NCI-H460 (cell line): ENCODE data around the gene SMTN. TPM values are rescaled to one million over a fixed set of nuclear protein-coding genes. Genes with fewer than 3 reads are reported as not detected.
"Not testable (repeated sequence)": the region's sequence is repeated elsewhere in the genome, so short reads cannot be mapped to it uniquely, and the experiment has no call there.

Experiments
- DNase-seq: peaks from one replicate; pipeline ENCODE4 v3.0.0-alpha.2; 2016; ENCODE audit warnings: low read depth; ENCODE audit errors: extremely low read depth
- total RNA-seq: library from RNA; depleted of rRNA; stranded (reverse); fragments of >200 nt; shearing (Covaris generic); gene quantifications from 2 replicates; pipeline ENCODE4 v1.2.3, GENCODE V29; 2014

SMTN gene
- total RNA-seq, 1 experiment from 2014 or later, result 8.5 TPM

DNA sequence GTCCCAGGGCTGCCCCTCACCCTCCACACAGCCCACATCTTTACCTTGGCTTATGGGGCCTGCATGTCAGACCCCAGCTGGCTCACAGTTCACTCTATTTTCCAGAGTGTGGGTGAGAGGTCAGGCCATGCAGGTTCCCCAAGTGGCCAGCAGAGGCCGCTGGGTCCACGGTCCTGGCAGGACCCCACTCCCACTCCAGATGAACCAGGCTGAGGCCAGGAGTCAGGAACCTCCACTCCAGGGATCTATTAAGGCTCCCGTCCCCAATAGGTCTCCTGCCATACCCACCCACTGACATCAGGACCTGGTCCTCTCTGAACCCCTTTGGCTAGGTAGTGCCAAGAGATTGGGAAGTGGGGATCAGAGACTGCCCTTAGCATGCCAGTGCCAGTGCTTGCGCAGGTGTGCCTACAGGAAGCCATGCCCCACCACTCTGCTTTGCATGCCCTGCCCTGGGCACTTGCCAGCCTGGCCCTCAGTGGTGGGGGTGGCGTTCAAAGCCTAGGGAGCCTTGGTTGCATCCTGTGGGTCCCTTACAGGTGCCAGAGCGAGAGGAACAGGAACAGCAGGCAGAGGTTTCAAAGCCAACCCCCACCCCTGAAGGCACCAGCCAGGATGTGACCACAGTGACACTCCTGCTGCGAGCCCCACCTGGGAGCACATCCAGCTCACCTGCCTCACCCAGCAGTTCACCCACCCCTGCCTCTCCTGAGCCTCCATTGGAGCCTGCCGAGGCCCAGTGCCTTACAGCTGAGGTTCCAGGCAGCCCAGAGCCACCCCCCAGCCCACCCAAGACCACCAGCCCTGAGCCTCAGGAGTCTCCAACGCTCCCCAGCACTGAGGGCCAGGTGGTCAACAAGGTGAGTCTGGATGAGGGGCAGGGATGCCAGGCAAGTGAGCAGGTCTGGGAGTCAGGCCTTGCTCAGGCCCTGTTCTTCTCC lies 8.3 kb downstream of the SMTN start:
- DNase-seq, result no peak

DNA sequence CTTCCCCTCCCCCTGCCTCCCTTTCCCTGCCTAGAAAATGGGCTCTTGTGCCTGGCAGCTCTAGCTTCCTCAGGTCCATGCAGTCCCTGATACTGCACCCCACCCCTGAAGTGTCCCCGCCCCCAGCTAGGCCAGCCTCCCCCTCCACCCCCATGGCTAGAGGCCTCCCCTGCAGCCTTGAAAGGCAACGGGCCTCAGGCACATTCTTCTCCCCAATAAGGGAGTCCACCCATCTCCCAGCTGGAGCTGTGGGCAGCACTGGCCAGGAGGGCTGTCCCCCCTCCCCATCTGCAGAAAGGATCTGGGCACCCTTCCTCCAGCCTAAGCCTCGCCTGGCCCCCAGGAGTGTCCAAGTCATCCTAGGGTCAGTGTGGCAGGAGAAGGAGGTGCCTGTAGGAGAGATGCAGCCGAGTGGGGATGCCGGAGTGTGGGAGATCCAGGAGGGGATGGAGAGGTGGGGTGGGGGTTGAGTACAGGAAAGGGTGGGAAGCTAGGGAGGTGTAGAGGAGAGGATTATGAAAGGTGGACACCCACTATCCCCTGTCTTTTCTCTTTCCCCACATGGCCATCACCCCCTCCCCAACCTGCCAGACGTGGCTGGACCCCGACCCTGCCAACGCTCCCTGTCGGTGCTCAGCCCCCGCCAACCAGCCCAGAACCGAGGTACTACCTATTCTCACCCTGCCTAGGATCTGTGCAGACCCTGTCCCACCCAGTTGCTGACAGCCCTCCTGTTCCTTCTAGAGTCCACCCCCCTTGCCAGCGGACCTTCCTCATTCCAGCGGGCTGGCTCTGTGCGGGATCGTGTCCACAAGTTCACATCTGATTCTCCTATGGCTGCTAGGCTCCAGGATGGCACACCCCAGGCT lies 9.3 kb downstream of the SMTN start:
- no peak for DNase-seq

DNA sequence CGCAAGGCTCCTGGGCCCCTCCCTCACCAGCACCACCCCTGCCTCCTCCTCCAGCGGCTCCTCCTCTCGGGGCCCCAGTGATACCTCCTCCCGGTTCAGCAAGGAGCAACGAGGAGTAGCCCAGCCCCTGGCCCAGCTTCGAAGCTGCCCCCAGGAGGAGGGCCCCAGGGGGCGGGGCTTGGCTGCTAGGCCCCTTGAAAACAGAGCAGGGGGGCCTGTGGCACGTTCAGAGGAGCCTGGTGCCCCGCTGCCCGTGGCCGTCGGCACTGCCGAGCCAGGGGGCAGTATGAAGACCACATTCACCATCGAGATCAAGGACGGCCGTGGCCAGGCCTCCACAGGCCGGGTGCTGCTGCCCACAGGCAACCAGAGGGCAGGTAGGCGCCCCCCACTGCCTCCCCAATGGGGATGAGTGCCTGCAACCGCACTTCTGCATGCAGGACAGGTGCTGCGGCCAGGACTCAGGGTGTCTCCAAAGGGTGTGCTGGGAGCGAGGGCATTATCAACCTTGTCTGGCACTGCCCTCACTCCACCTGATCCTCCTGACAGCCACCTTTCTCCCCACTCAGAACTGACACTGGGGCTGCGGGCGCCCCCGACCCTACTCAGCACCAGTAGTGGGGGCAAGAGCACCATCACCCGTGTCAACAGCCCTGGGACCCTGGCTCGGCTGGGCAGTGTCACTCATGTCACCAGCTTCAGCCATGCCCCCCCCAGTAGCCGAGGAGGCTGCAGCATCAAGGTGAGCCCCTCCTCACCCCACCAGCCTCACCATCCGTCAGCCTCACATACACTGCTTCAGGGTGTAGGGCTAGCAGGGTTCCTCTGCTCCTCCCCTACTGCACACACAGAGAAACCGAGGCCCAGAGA lies 10.2 kb downstream of the SMTN start:
- no peak for DNase-seq

DNA sequence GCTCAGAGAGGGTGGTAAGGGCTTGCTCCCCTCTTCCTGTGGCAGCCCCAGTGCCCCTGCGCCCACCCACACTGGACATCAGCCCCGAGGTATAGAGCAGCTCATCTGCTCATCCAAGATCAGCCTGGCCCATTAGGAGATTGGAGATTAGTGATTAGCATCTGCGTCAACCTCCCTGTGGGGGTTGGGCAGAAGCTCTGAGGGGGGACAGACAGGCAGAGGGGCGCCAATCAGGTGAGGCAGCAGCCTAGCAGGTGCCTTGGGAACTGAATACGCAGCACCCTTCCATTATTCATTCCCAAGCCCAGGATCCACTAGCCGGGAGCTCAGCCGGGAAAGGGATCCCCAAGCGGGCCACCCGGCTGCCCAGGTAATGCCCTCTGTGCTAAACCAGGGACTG lies 11.0 kb downstream of the SMTN start:
- no peak for DNase-seq

DNA sequence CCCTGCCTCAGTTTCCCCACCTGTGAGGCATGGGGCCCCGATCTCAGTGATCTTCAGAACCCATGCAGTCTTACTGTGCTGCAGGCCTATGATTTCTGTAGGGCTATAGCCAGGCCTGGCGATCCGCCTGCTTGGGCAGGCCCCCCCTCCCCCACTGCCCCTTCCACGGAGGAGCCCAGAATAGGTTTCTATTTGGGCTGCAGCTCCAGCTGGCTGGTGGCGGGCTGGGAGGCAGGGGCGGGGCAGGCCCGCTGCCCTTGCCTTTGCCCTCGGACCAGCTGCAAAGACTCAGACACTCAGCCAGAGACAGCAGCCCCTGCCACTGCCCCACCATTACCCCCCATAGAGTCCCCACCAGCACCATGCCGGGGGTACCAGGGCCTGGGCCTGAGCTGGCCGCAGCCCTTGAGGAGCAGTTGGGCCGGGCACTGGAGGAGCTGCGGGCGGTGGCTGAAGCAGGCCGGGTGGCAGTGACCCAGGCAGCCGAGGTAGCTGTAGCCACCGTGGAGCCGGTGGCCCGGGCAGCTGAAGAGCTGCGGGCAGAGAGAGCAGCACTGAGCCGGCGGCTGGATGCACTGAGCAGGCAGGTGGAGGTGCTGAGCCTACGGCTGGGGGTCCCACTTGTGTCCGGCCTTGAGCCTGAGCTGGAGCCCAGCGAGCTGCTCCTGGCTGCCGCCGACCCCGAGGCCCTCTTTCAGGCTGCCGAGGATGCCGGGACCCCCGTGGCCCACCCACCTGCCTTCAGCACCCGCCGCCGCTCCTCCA lies 12.2 kb downstream of the SMTN start:
- no peak for DNase-seq

DNA sequence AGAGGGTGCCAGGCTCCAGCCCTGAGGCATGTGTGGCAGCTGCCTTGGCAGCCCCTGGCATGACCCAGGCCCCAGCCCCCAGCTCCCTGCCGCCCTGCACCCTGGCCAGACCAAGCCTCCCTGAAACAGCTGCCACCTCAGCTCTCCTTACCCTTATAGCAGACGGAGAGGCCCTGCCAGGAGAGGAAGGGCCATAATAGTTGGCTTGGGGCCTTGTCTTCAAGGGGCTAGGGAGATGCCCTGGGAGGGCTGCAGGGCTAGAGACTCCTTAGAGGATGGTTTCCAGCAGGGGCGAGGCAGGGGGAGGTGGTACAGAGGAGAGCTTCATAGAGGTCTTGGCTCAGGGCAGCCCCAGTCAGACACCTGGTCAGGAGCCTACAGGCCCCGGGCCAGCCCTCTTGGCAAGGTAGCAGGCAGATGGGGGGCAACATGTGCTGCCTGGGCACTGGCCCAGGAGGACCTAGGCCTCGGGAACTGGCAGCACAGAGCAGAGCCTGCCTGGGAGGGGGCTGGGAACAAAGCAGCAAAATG lies 13.0 kb downstream of the SMTN start:
- DNase-seq, result no peak

DNA sequence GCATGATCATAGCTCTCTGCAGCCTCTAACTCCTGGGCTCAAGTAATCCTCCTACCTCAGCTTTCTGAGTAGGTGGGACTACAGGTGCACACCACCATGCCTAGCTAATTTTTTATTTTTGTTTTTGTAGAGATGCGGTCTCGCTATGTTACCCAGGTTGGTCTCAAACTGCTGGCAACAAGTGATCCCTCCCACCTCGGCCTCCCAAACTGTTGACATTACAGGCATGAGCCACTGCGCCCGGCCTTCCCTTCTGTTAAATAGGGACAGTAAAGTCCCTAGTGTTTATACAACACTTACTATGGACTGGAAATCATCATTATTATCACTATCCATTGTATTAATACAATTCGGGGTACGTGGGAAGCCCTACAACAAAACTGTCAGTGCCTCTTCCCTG lies 13.6 kb downstream of the SMTN start:
- DNase-seq, result no peak

DNA sequence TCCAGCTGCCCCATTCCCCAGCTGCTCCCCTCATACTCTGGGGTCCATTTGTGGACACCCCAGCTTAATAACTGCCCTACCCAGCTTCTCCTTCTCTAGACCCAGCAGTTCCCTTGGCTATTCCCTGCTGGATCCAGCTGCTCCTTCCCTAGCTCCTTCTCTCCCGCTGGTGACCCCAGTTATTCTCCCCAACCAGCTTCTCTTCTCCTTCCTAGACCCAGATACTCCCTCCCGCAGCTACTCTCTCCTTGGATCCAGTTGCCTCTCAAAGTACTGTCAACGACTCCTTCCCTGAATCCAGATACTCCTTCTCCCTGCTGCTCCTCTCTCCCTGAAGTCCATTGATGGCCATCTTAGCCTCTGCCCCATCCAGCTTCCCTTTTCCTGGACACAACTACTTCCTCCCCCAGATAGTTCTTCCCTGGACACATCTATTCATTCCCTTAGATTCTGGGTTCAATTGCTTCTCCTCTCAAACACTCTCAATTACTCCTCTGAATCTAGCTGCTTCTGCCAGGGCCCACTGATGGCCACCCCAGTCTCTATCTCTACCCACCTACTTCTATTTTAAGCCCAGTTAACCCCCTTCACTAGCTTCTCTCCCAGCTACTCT lies 14.6 kb downstream of the SMTN start:
- no peak for DNase-seq

DNA sequence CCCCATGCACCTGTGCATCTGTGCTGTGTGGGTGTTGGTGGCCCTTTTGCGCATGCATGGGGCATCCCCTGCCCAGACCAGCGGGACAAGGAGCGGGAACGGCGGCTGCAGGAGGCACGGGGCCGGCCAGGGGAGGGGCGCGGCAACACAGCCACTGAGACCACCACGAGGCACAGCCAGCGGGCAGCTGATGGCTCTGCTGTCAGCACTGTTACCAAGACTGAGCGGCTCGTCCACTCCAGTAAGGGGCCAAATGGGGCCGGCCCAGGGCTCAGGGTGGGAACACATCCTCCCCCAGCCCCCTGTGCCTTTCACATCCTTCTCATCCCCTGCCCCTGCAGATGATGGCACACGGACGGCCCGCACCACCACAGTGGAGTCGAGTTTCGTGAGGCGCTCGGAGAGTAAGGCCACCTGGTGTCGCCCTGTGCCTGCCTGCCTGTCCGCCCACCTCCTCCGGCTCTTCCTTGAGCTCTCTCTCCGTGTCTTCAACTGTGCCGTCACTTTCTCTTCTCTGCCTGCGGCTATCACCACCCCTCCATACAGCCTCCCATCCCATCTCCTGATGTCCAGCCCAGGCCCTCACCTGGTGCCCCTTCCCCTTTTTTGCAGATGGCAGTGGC lies 15.7 kb downstream of the SMTN start:
- DNase-seq, result no peak

DNA sequence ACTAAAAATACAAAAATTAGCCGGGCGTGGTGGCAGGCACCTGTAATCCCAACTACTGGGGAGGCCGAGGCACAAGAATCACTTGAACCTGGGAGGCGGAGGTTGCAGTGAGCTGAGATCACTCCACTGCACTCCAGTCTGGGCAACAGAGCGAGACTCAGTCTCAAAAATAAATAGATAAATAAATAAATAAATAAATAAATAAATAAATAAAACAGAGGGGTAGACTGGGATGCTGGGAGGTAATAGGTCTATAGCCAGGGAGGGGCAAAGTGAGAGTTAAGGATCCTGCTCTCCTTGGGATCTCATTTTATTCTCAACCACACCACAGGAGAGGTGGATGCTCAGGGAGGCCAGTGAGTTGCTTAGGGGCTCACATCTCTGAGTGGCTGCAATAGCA lies 16.4 kb downstream of the SMTN start:
- DNase-seq, result not testable (repeated sequence)

DNA sequence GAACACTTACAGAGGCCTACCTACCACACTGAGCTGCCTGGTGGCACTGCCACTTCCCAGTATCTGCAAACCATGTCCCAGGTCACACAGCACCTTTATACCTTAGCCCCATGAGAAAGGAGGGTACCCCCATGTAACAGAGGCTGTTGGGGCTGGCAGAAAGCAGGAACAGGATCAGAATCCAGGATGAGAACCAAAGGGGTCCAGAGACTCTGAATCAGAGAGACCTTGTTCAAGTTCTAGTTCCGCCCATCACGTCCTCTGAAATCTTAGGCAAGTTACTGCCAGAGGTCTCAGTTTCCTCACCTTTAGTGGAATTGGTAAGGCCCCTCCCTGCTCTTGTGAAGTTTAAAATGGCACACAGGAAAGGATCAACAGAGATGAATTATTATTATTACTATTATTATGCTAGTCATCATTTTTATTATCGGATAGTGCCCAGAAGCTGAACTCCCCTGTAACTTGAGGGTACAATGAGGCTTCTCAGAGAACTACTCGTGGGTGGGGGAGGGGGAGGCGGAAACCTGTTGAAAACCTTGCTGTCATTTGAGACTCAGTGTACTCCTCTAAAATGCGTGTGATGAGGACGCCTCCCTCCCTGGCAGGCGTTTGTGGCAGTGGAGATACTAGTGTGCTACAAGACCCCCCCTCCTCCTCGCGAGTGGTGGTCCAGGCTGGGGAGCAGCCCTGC lies 17.0 kb downstream of the SMTN start:
- DNase-seq, result no peak

DNA sequence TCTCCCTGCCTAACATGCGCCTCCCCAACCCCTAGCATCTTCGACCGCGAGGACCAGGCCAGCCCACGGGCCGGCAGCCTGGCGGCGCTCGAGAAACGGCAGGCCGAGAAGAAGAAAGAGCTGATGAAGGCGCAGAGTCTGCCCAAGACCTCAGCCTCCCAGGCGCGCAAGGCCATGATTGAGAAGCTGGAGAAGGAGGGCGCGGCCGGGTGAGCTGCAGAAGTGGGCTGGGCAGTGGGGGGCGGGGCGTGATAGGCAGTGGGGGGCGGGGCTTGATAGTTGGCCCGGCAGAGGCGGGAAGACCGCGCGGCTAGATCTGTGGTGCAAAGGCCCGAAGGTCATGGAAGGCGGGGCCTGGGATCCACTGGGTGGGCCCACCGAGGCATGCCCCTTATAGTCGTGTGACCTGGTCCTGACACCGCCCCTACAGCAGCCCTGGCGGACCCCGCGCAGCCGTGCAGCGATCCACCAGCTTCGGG lies 17.6 kb downstream of the SMTN start:
- no peak for DNase-seq

DNA sequence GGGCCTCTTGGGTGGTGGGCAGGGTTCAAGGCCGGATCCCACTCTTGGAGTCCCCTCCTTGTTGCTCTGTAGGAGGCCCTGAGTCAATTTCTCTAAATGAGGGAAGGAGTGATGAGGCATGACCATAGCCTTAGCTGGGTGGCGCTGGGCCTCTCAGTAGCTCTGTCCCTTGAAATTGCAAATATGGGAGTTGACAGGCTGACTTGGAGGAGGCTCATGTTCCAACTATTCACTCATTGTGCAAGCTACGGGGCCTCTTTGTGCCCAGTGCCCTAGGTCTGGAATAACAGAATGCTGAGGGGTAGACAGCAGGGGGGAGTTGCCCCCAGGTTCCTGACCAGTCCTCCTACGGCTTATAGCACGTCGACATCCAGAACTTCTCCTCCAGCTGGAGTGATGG lies 18.3 kb downstream of the SMTN start:
- no peak for DNase-seq

DNA sequence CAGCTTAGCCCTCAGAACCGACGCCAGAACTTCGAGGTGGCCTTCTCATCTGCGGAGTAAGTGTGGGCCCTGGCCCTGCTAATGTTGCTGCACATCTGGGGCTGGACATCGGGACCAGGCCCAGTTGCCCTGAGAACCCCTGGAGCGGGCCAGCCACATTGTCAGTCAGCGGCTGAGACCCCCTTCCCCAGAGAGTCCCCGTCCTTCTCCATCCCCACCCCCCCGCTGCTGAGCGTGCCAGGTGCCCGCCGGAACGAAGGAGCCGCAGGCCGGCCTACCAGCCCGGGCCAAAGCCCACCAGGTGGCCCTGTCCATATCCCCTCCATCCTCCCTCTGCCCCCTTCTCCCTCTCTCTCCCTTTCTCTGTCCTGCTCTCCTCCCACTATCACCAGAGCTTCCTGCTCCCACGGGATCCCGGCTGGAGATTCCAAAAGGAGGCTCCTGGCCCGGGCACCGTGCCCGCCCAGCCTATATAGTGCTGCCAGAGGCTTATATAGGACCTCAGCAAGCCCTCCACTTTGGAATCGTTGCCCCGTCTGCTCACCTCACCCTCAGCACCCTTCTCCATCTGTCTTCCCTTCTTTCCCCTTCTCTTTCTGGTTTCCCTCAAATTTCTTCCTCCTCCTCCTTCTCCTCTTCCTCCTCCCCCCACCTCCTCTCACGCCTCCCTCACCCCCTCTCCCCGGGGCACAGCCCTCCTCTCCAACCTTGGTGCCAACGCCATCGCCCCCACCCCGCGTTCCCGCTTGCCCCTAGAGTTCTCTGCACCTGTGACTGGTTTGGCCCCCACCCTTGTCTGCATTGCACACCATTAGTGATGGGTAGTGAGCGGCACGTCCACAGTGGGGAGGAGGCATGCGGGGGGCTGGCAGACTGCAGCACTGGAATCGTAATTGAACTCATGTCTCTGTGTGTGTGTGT lies 19.0 kb downstream of the SMTN start:
- DNase-seq, result no peak

DNA sequence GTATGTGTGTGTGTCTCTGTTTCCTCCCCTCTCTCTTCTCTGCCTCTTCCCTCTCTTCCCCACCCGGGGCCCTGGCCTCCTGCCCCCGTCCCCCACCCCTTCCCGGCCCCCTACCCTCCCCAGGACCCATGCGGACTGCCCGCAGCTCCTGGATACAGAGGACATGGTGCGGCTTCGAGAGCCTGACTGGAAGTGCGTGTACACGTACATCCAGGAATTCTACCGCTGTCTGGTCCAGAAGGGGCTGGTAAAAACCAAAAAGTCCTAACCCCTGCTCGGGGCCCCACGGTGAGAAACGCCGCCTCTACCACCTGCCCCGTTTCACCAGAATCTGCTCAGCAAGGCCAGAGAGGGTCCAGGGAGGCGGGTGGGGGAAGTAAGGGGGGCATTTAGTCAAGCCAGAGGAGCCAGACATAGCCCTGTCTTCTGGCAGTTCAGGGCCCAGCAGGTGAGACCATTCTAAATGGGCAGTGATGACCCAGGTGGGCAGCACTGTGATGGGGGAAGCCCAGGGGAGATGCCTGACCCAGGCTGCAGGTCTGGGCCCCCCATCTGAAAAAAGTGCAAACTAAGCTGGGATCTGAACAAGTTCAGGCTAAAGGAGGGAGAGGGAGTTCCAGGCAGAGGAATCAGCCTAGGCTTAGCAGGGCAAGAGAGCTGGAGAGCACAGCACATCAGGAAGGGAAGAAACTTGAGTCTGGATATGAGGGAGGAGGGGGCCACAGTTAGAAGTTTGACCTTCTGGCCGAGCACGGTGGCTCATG lies 19.8 kb downstream of the SMTN start:
- DNase-seq, result no peak

DNA sequence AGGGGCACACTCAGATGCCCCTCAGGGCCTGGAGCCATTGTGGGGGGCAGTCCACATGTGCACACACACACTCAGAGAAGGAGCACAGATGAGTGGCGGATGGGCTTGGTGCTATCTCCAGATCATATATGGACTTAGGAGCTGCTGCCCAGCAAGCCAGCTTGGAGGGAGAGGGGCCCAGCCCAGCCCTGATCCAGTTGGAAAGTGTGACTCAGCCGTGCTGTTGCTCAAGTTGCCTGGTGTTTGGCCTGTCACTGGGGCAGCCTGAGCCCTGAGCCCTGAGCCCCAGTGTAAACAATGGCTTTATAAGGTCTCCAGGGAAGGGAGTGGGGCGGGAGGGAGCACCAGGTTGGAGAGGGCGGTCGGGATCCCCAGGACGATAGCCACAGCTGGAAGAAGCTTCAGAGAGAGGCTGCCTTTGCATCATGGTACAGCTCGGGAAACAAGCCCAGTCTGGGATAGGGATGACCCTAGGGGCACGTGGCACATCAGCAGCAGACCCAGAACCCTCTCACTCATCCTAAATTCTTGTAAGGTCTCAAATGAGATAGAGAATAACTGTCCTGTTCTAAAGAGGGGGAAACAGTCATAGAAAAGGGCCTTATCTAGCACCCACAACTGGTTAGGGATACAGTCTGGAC lies 21.4 kb downstream of the SMTN start:
- DNase-seq, result no peak
